GM19372 (cell line): ENCODE results near the gene USP24.
"Not testable (repeated sequence)": the region's sequence is repeated elsewhere in the genome, so short reads cannot be mapped to it uniquely, and the experiment has no call there.

Source experiments
- ATAC-seq: cut with Tn5 transposase; IDR thresholded peaks from one replicate; pipeline ENCODE4 v1.9.1; 2021; ENCODE audit warnings: mild to moderate bottlenecking, low read depth, moderate library complexity; ENCODE audit not compliant: unreplicated experiment

The USP24 gene

DNA sequence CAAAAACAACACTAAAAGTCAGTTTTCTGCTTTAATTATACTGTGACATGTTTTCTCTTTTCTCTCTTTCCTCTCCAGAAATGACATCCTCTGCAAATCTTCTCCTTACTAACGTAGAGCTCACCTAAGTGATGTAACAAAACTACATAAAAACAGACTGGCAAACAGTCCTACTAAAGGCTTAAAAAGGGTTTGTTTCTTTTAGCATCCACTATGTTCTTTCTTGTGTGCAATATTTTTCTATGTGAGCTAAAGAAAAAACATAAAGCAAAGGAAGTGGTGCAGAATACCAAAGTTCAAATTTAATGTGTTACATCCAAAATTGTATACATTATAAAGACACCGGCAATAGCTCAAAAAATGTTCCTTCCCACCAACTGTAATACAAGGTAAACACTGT, 14.5 kb downstream of the USP24 start:
- ATAC-seq = no peak

DNA sequence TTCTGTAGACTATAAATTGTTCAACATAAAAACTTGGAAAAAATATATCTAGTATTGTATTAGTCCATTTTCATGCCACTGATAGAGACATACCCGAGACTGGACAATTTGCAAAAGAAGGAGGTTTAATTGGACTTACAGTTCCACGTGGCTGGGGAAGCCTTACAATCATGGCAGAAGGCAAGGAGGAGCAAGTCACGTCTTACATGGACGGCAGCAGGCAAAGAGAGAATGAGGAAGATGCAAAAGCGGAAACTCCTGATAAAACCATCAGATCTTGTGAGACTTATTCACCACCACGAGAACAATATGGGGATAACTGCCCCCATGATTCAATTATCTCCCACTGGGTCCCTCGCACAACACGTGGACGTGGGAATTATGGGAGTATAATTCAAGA, 15.4 kb downstream of the USP24 start:
- not testable (repeated sequence) for ATAC-seq

DNA sequence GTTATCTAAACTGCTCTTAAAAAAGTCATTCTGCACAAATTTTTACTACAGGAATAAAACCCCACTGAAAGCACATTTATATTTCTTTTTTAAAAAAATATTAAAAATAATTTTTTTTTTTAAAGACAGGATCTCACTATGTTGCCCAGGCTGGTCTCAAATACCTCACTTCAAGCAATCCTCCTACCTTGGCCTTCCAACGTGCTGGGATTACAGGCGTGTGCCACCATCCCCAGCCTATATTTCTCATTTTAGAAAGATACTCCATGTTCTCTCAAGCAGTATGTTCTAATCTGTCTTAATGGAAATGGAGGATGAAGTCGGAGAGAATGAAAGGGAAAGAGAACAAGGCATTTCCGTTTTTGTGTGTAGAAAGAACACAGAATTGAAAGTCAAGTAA, 17.1 kb downstream of the USP24 start:
- ATAC-seq = no peak

DNA sequence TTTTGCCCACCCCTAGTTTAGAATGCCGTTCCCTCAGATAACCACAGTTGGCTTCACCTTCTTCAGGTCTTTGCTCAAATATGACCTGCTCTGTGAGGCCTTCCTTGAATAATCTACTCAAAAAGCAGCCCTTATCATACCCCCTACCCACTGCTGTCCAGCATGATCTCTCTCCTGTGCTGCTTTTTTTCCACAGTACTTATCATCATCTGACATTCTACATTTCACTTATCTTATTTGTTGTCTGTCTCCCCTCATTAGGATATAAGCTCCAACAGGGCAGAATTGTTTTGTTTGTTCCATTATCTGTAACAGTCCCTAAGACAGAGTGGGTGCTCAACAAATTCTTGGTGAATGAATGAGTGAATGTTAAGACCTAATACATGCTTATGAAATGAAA, 18.1 kb downstream of the USP24 start:
- ATAC-seq = no peak

DNA sequence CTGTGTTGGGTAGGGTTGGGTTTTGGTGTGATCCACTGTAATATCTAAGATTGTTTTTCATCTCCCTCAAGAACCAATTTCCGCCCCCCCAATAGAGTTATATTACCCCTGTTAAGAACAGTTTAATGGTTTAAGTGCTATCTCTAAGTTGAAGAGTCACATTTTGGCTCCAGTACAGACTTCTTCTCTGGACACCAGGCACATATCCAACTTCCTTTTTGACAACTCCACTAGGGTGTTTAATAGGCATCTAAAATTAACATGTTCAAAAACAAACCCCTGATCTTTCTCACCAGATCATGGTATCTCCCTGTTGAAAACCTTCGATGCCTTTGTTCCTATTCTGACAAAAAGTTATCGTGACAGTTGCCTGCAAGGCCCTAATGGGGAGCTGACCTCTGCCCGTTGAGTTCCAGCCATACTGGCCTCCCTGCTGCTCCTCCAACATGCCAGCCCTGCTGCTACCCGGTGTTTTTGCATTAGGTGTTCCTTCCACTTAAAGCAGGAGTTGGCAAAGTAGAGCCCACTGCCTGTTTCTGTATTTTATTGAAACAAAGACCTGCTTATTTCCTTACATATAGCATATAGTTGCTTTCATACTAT, 18.6 kb downstream of the USP24 start:
- ATAC-seq = no peak

DNA sequence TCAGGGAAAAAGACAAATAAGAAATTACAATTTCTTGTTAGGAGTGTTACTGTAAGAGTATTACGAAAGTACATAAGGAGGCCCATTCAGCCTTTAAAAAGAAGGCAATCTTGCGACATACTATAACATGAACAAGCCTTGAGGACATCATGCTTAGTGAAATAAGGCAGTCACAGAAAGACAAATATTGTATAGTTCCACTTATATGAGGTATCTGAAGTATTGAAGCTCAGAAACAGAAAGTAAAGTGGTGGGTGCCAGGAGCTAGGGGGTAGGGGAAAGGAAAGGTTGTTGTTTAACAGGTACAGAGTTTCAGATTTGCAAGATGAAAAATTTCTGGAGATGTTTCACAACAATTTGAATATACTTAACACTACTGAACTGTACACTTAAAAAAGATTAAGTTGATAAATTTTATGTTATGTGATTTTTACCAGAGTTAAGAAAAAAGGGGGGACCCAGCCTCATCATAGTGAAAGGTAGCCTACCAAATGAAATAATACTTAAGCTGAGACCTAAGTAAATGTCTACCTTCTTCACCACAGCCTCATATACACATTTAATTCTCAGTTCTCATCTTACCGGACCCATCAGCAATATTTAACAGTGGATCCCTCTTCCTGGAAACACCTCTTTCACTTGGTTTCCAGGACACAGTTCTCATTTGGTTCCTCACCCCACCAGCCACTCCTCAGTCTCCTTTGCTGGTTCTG, 19.5 kb downstream of the USP24 start:
- ATAC-seq = no peak

DNA sequence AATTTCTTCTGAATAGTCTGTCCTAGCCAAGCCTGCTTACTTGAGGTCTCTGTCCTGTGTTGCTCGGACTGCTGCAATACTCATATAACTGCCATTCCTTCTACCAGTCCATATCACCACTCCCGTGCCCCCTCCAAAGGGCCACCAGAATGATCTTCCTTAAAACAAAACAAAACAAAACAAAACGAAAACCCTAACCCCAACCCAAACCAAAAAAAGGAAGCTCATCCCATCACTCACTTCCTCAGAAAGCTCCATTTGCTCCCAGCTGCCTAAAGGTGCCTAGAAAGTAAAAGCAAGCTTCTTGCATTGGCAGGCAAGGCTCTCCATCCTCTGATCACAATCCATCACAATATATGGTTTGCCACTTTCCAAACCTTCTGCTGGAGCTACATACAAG, 20.3 kb downstream of the USP24 start:
- no peak for ATAC-seq

DNA sequence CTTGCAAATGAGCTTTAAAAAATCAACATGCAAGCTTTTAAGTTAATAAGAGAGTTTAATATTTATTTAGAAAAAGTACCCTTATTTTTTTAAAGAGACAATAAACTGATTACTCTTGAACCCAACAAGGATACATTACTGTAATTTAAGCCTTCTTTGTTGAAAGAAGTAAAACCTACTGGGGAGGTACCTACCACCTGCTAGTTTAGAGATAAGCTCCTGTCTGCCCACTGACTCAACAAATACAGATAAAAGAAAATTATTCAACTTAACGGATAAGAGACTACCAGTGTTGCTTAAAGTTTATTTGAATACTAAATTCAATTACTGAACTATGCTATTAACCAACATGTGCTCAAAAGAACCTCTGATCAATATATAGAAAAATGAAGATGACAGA, 23.1 kb downstream of the USP24 start:
- ATAC-seq = no peak

DNA sequence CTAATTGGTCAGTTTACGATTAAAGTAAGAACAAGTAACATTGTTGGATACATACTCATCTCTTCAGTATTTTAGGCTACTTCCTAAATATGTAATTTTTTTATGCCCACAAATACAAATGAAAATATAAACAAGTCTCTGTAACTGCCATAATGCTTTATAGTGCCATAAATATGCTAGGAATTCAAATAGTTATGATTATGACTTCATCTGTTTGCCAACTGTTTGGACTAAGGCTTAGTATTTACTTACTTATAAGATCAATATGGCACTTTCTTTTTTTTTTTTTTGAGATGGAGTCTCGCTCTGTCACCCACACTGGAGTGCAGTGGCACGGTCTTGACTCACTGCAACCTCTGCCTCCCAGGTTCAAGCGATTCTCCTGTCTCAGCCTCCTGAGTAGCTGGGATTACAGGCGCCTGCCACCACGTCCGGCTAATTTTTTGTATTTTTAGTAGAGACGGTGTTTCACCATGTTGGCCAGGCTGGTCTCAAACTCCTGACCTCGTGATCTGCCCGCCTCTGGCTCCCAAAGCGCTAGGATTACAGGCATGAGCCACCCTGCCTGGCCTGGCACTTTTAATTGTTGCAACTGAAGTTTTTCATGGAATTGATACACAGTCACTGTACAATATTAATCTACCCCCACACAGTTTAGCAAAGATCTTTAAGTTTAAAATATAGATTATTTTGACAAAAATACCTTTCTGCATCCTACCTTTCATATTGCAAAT, 23.8 kb downstream of the USP24 start:
- not testable (repeated sequence) for ATAC-seq

DNA sequence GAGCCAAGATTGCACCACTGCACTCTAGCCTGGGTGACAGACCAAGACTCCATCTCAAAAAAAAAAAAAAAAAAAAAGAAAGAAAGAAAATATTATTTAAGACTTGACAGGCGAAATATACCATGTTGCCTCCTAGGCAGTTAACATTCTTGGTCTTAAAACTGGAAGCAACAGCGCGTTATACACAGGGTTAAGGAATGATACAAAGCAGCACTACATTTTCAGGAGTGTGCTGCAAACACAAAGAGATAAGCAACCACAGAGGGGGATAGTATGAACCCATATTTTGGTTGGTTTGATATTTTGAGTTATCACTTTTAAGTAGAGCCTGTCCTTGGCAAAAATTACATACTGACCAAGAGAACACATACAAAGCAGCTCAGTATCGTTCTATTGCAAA, 25.1 kb downstream of the USP24 start:
- no peak for ATAC-seq

DNA sequence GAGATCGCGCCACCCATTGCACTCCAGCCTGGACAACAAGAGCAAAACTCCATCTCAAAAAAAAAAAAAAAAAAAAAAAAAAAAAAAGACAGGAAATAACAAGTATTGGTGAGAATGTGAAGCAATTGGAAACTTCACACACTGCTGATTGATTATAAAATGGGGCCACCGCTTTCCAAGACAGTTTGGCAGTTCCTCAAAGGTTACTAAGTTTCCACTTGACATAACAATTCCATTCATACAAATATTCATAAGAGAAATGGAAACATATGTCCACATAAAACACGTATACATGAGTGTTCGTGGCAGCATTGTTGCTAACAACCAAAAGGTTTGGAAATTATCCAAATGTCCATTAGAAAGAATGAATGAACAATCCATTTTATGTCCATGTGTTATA, 26.3 kb downstream of the USP24 start:
- no peak for ATAC-seq

DNA sequence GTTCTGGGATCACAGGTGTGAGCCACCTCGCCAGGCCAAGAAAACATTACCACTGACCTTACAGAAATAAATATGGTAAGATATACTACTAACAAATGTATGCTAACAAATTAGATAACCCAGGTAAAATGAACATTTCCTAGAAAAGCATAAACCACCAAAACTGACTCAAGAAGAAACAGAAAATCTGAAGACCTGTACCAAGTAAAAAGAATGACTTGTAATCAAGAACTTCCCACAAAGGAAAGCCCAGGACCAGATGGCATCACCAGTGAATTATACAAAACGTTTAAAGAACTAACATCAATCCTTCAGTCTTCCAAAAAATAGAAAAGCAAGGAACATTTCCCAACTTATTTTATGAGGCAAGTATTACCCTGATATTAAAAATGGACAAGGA, 29.3 kb downstream of the USP24 start:
- no peak for ATAC-seq

DNA sequence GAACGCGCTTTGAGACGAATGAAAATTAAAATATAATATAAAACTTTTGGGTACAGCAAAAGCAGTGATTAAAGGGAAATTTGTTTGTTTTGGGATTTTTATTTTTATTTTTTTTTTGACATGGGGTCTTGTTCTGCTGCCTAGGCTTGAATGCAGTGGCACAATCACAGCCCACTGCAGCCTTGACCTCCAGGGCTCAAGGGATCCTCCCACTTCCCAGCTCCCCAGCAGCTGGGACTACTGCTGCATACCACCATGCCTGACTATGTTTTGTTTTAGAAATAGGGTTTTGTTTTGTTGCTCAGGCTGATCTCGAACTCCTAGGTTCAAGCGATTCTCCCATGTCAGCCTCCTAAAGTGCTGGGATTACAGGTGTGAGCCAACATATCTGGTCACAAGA, 30.3 kb downstream of the USP24 start:
- no peak for ATAC-seq

DNA sequence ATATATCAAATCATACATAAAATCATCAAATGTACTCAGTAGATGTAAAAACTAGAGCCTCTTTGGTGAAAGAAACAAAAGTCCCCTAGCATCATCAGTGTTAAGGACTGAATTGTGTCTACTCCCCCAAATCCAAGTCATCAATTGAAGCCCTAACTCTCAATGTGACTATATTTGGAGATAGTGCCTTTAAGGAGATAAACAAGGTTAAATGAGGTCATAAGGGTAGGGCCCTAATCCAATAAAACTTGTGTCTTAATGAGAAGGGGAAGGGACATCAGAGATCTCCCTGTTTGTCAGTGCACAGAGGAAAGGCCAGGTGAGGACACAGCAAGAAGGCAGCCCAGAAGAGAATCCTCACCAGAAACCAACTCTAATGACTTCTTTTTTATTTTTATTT, 33.5 kb downstream of the USP24 start:
- ATAC-seq = no peak

DNA sequence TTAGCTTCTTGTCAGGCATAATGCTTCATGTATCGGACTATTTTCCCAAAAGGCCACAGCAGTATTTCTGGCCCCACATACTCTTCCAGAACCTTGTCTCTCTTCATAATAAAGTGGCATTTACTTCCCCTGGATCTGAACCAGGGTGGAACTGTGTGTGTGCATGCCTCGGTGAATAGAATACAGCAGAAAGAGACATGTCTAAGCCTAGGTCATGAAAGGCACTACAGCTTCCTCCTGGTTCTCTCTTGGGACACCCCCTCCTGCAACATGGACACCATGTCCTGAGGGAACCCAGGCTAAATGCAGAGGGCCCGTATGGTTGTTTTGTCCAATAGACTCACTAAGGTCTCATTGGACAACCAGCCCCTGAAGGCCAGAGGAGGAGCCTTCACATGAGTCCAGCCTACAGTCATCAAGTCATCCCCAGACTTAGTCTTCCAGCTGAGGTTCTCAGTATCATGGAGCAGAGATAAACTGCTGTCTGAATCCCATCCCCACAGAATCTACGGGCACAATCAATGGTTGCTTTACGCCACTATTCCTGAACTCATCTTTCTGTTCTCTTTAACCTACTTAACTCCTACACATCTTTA, 35.0 kb downstream of the USP24 start:
- no peak for ATAC-seq

DNA sequence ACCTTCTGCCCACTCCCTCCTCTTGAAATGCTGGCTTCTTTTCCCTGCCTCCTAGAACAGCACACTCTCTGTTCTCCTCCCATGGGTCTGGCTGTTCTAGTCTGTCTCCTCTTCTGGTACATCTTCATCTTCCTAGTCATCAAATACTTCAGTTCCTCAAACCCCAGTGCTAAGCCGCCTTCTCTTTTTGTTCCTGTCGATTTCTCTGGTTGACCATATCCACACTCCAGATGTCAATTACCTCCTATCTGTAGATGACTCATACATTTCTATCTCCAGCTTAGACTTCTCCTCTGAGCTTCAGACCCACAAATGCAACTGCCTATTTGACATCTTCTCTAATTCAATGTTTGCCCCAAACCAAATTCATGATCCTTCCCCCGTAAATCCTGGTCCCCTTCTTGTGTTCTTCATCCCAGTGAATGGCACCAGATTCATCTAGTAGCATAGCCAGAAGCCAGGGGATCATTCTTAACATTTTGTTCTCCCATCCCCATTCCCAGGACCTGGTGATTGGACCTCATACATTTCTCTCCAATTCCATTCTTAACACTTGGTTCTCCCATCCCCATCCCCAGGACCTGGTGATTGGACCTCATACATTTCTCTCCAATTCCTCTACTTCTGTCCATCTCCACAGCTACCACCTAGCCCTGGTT, 35.9 kb downstream of the USP24 start:
- ATAC-seq = no peak

DNA sequence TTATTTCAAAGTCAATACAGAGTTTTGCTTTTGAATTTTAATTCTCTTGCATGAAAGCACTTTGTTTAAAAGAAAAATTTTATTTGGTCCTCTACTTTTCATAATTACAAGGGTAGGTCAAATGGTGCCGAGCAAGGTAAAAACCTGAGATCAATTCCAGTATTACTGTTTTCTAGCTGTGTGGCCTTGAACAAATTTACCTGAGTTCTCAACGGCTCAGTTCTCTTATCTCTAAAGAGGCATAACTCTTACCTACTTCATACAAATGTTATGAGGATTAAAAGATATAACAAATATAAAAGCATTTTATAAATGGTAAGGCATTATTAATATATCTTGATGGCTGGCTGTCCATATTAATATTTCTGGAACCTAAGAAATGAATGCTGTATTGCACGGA, 42.5 kb downstream of the USP24 start:
- no peak for ATAC-seq

DNA sequence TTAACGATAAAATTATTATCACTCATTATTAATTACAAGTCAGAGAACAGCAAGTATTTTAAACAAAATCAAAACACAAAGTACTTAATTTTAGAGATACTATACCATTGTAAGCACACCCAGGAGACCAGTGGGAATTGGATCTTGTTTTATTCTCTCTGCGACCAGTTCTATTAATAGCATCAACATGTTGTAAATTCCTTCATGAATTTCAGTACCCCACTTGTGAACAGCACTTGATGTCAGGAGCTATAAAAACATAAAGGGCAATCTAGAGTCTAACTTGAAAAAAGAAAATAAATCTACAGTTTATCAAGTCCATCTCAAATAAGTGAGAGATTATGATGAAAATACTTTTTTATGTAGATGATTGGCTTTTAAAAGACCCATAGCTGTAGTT, 42.9 kb downstream of the USP24 start:
- no peak for ATAC-seq

DNA sequence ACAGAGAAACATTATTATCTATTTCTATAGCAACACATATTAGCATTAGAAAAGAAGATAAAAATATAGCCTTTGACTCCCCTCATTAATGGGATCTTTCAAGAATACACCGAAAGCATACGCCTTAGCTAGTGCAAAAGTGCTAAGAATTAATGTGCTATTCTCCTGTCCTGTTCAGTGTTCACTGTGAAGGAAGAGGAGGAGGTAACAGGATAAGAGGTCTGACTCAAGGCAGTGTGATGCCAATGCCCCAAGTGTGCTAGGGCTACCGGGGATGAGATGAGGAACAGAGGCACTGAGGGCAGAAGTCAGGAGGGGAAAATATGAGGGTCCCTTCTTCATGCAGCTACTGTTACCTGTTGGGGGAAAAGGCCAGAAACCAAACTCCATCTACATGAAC, 43.5 kb downstream of the USP24 start:
- ATAC-seq = no peak

DNA sequence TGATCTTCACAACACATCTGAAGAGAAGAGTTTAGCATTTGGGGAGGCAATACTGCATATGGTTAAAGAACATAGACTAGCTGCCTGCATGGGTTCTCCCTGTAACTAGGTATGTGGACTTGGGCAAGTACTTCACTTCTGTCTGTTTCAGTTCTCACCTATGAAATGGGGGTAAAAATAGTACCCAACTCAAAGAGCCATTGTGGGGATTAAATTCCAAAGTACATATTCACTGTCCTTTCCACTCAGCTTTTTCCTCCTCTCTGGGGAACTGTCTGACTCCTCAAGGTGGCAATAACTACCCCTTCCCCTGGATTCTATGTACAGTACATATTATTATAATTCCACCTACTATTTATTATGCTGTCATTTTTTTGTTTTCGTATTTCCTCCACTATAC, 44.7 kb downstream of the USP24 start:
- no peak for ATAC-seq

DNA sequence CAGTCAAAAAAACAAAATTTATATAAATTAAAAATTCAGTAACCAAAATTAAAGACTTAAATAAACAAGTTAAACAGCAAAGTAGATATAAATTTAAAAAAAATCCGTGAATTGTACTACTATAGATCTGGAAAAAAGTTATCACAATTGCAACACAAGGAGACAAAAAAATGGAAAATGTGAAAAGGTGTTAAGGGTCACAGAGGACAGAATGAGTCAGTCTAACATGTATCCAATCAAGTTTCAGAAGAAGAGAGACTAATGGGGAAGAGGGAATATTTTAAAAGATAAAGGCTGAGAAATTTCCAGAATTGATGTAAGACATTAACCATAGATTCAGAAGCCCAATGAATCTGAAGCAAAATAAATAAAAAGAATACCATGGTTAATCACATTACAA, 46.0 kb downstream of the USP24 start:
- no peak for ATAC-seq
